Mesothelial cell of epicardium (in vitro differentiated cells): ENCODE measurements around the gene ARIH2. TPM values are rescaled to one million over a fixed set of nuclear protein-coding genes. Genes with fewer than 3 reads are reported as not detected.

Source experiments
- DNase-seq, 2 experiments: peaks; one replicate each; pipeline ENCODE4 v3.0.0; 2021; ENCODE audit warnings: low spot score in 2 of 2; ENCODE audit not compliant: unreplicated experiment in 2 of 2
- H3K27ac Mint-ChIP-seq: 2 replicates; pipeline ENCODE4 v1.8.0; 2021; ENCODE audit warnings: mixed read lengths
- H3K27me3 Mint-ChIP-seq: 2 replicates; pipeline ENCODE4 v1.8.0; 2021; ENCODE audit warnings: low read depth, mixed read lengths
- H3K36me3 Mint-ChIP-seq: 2 replicates; pipeline ENCODE4 v1.8.0; 2021; ENCODE audit warnings: mixed read lengths
- H3K4me1 Mint-ChIP-seq: 2 replicates; pipeline ENCODE4 v1.8.0; 2021; ENCODE audit warnings: mixed read lengths
- H3K4me3 Mint-ChIP-seq: 2 replicates; pipeline ENCODE4 v1.8.0; 2021; ENCODE audit warnings: mild to moderate bottlenecking, moderate library complexity, mixed read lengths
- H3K9me3 Mint-ChIP-seq: 2 replicates; pipeline ENCODE4 v1.8.0; 2021; ENCODE audit warnings: mixed read lengths
- total RNA-seq: library from RNA; stranded (reverse); gene quantifications from 3 replicates; pipeline ENCODE4 v1.2.1, GENCODE V29; 2021
- TF ChIP-seq, protein P1 (sequence below): fragments of 200-600 bp; sonication (generic); IDR thresholded peaks from one replicate; pipeline ENCODE4 v1.5.0; 2021; ENCODE audit warnings: antibody characterized with exemption; ENCODE audit not compliant: unreplicated experiment

Gene ARIH2
- total RNA-seq, 1 donor from 2014 or later = 102 TPM

DNA sequence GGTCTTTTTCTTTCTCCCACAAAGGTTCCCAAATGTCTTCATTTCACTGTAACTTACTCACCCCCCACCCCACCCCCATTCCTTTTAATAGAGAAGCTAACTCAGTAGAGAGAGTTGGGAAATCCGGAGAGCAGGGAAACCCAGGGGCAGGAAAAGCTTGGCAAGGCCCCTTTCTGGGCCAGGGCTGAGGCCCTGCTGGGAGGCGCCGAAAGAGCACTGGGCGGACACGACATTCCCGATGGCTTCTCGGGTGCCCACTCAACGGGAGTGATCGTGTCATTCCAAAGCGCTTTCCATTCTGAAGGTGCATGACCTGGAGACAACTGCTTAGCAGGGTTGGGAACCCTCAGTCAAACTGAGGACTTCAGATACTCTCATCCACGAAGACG, 101.3 kb downstream of the ARIH2 start:
- Mint-ChIP-seq H3K9me3 (no peaks in the 10 kb centered on the region), H3K4me1 (peaks cover 36% of the 10 kb centered on the region), H3K4me3 (peak overlapping the region; percentile 94), H3K36me3 (peaks cover 13% of the 10 kb centered on the region), H3K27me3 (no peaks in the 10 kb centered on the region), H3K27ac (peak overlapping the region; percentile 76)
- DNase-seq = no peak
- TF ChIP-seq, protein P1, sequence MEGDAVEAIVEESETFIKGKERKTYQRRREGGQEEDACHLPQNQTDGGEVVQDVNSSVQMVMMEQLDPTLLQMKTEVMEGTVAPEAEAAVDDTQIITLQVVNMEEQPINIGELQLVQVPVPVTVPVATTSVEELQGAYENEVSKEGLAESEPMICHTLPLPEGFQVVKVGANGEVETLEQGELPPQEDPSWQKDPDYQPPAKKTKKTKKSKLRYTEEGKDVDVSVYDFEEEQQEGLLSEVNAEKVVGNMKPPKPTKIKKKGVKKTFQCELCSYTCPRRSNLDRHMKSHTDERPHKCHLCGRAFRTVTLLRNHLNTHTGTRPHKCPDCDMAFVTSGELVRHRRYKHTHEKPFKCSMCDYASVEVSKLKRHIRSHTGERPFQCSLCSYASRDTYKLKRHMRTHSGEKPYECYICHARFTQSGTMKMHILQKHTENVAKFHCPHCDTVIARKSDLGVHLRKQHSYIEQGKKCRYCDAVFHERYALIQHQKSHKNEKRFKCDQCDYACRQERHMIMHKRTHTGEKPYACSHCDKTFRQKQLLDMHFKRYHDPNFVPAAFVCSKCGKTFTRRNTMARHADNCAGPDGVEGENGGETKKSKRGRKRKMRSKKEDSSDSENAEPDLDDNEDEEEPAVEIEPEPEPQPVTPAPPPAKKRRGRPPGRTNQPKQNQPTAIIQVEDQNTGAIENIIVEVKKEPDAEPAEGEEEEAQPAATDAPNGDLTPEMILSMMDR = no peak

DNA sequence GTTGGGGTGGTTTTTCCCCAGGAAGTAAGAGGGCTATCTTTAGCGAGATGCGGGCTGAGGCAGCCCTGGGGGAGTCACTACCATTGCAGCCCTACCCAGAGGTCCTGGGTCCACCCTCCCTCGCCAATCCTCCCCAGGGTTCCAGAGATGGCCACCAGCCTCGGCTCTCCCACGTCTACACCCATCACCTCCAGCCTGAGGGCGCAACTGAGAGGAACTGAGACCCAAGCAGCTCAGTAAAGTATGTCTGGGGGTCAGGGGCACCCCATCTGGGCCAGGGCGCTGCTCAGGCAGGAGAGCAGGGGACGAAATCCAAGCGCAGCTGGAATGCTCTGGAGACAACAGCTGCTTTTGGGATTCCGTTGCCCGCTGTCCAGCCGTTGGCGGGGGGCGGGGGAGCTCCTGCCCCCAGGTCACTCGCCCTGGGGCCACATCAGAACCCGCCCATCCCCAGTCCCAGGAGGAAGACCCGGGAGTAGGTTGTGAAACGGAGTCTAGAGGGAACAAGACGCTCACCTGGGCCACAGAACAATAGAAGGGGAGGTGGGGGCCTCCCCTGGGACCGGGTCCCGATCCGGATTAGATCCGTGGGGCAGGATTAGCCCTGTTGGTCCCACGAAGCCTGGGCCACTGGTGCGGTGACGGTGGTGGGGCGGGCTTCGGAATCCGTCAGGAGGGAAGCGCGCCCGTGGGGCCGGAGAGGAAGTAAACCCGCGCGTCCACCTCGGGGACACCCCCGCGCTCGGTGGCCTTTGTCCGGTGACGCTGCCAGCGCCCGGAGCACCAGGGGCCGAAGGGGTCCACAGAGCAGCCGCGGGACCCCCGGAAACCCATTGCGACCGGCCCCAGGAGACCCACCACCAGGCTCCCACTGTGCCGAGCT, 101.9 kb downstream of the ARIH2 start:
- TF ChIP-seq, protein P1 = no peak
- Mint-ChIP-seq H3K4me3 (peak overlapping the region; percentile 94), H3K36me3 (peaks cover 11% of the 10 kb centered on the region), H3K27ac (peak overlapping the region; percentile 76), H3K27me3 (no peaks in the 10 kb centered on the region), H3K9me3 (no peaks in the 10 kb centered on the region), H3K4me1 (peaks cover 36% of the 10 kb centered on the region)
- no peak for DNase-seq

DNA sequence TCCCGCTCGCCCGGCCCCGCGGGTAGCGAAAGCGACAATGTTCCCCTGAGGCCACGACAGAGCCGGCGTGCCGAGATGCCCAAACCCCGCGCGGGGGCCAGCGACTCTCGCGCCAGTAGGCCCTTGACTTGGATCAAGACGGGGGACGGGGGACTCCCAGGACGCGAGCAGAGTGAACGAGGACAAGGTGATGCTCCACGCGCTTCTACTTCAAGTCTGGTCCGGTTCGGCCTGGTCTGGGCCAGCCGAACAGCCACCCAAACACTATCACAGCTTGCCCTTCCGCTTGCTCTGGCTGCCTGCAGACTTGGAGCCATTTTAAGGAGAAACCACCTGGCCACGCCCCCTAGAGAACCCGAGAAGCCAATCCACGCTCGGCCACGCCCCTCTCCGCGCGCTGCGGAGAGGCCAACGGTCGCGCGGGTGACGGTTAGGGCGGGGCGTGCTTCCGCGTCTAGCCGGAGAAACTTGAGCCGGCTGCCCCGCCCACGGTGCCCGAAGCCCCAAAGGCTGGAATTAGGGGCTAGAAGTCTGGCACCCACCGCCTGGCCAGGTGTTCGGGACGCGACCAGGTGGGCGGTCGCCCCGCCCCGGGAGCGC, 102.7 kb downstream of the ARIH2 start:
- H3K9me3 Mint-ChIP-seq = no peaks in the 10 kb centered on the region
- H3K4me1 Mint-ChIP-seq = peaks cover 36% of the 10 kb centered on the region
- peak overlapping the region; percentile 94 for H3K4me3 Mint-ChIP-seq
- H3K36me3 Mint-ChIP-seq = peaks cover 12% of the 10 kb centered on the region
- peak; percentile 97 for DNase-seq
- no peaks in the 10 kb centered on the region for H3K27me3 Mint-ChIP-seq
- peak overlapping the region; percentile 98 for H3K27ac Mint-ChIP-seq
- TF ChIP-seq, protein P1 = no peak

DNA sequence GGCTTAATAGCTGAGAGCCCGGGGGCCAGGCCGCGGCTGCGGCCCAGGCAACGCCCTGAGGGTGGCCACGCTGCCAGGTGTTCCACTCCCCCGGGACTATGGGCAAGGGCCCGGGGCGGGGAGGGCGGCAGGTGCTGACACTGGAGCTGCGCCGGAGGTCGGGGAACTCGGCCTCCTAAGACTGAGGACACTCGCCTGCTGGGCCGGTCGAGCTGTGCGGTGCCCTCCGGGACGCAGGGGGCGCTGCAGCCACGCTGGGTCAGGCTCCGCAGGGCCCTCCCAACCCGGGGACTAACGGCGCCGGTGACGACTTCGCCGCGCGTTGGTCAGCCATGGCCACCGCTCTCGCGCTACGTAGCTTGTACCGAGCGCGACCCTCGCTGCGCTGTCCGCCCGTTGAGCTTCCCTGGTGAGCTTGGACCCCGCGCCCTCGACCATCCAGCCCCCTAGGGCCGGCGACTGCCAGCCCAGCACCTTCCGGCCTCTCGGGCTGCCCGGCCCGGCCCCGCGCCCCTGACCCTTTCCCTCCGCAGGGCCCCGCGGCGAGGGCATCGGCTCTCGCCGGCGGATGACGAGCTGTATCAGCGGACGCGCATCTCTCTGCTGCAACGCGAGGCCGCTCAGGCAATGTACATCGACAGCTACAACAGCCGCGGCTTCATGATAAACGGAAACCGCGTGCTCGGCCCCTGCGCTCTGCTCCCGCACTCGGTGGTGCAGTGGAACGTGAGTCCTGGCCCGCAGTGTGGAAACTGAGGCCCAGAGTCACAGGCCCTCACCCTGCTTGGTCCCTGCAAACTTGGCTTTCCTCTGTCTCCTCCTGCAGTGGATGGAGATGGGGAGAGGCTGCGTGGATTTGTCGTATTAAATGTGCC, 103.4 kb downstream of the ARIH2 start, which contains the start of gene NDUFAF3:
NDUFAF3 (plus strand) TSS at position 309 of the 875 bp plus-strand sequence; CDS start at position 333, 24 bp downstream.
- no peaks in the 10 kb centered on the region for H3K9me3 Mint-ChIP-seq
- peaks cover 36% of the 10 kb centered on the region for H3K4me1 Mint-ChIP-seq
- H3K27ac Mint-ChIP-seq = peak within 1 kb of the TSS; percentile 98
- H3K27me3 Mint-ChIP-seq = no peaks in the 10 kb centered on the region
- TF ChIP-seq, protein P1 = peak; percentile 94
- DNase-seq = peak; percentile 81 to 96
- peaks cover 14% of the 10 kb centered on the region for H3K36me3 Mint-ChIP-seq
- peak within 1 kb of the TSS; percentile 94 for H3K4me3 Mint-ChIP-seq

DNA sequence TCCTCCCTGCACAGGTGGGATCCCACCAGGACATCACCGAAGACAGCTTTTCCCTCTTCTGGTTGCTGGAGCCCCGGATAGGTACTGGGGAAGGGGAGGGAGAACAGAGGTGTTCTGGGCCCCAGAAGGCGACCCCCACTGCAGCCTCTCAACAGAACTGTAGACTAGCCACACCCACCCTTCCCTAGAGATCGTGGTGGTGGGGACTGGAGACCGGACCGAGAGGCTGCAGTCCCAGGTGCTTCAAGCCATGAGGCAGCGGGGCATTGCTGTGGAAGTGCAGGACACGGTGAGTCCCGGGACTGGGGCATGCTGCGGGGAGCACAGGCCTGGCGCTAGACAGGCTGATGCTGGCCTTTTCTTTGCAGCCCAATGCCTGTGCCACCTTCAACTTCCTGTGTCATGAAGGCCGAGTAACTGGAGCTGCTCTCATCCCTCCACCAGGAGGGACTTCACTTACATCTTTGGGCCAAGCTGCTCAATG, 104.1 kb downstream of the ARIH2 start:
- H3K4me1 Mint-ChIP-seq = peaks cover 34% of the 10 kb centered on the region
- no peaks in the 10 kb centered on the region for H3K9me3 Mint-ChIP-seq
- peak overlapping the region; percentile 94 for H3K4me3 Mint-ChIP-seq
- TF ChIP-seq, protein P1 = no peak
- H3K27me3 Mint-ChIP-seq = no peaks in the 10 kb centered on the region
- H3K36me3 Mint-ChIP-seq = peaks cover 14% of the 10 kb centered on the region
- peak overlapping the region; percentile 97 for H3K27ac Mint-ChIP-seq
- no peak for DNase-seq
